HG03439 (cell line): ENCODE data around the gene TBC1D5.
"Not testable (repeated sequence)": the region's sequence is repeated elsewhere in the genome, so short reads cannot be mapped to it uniquely, and the experiment has no call there.

Experiments used
- ATAC-seq: cut with Tn5 transposase; IDR thresholded peaks from one replicate; pipeline ENCODE4 v1.9.1; 2021; ENCODE audit warnings: mild to moderate bottlenecking, moderate library complexity; ENCODE audit not compliant: unreplicated experiment

The TBC1D5 gene, protein sequence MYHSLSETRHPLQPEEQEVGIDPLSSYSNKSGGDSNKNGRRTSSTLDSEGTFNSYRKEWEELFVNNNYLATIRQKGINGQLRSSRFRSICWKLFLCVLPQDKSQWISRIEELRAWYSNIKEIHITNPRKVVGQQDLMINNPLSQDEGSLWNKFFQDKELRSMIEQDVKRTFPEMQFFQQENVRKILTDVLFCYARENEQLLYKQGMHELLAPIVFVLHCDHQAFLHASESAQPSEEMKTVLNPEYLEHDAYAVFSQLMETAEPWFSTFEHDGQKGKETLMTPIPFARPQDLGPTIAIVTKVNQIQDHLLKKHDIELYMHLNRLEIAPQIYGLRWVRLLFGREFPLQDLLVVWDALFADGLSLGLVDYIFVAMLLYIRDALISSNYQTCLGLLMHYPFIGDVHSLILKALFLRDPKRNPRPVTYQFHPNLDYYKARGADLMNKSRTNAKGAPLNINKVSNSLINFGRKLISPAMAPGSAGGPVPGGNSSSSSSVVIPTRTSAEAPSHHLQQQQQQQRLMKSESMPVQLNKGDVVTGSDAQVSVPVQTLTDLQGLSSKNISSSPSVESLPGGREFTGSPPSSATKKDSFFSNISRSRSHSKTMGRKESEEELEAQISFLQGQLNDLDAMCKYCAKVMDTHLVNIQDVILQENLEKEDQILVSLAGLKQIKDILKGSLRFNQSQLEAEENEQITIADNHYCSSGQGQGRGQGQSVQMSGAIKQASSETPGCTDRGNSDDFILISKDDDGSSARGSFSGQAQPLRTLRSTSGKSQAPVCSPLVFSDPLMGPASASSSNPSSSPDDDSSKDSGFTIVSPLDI

DNA sequence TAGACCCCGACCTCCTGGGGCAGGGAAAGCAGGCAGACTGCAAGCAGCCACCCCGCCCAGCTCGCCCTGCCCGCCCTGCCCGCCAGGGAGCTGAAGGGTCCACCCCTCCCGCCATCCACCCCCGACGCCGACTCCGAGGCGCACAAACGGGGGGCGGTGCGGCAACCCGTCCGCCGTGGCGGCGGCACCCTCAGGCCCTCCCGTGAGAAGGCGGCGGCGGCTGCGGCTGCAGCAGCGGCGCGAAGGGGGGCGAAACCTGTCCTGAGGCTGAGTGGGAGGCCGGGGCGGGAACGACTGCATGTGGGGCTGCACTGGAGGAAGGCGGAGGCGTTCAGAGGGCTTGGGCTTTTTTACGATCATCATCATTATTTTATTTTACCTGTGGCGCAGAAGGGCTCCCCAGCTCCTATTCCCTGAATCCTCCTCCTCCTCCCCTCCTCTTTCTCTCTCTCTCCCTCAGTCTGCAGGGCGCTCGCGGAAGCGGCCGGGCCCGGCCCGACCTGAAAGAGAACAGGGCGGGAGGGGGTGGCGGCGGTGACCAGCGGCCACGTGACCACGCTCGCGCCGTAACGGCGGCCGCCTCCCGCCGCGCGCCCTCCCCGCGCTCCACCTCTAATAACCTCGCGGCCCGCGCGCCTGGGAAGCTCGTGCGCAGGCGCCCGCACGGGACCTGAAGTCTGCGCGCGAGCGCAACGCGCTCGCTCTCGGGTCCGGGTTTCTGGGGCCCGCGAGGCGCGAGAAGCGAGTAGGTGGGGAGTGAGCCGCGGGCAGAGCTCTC, at the start of gene TBC1D5:
Gene TBC1D5, minus strand, starts transcription at position 530 of the 778 bp plus-strand sequence. CDS start 234,061 bp downstream, outside the sequence.
- ATAC-seq = peak; percentile 74

DNA sequence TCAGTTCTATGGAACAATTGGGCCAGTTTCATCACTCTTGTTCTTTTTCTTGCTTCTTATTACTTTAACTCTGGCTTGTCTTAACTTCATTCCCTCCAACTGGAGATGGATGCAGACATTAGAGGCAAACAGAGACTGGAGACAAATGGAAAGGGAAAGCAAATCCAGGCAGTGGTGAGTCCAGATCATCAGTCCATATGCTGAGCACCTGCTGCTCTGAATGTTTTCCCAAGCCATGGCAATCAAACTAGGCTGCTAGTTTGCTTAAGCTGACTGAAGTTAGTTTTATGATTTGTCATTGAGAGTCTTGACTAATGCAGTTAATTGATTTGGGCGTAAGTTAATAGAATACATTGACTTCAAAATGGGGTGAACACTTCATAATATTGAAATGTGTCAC, 41.0 kb upstream of the TBC1D5 start:
- no peak for ATAC-seq

DNA sequence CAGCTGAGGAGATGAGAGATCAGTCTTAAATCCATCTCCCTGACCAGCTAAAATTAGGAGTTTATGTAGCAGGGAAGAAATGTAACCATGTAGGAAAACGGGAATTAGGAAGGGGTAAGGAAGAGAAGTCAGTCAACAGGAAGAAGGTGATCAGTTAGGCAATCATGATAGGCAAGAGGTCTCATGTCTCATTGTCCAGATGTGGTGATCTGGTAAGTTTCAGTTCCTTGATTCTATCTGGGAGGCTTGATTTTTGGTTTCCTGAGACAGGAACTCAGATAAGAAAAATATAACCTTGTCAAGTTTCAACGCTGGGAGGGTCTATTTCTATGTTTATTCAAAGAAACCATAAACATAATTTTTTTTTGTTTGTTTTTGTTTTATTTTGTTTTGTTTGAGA, 40.3 kb upstream of the TBC1D5 start:
- no peak for ATAC-seq

DNA sequence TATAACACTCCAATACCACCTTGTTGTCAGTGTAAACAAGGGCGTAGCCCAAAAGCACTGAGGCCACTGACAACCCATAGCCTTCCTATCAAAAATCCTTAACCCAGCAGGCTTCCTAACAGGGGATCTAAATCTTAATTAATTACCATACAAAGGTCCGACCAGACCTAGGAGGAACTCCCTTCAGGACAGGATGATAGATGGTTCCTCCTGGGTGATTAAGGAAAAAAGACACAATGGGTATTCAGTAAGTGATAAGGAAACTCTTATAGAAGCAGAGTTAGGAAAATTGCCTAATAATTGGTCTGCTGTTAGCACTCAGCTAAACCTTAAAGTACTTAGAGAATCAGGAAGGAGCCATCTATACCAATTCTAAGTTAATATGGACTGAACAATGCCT, 37.9 kb upstream of the TBC1D5 start:
- ATAC-seq = not testable (repeated sequence)

DNA sequence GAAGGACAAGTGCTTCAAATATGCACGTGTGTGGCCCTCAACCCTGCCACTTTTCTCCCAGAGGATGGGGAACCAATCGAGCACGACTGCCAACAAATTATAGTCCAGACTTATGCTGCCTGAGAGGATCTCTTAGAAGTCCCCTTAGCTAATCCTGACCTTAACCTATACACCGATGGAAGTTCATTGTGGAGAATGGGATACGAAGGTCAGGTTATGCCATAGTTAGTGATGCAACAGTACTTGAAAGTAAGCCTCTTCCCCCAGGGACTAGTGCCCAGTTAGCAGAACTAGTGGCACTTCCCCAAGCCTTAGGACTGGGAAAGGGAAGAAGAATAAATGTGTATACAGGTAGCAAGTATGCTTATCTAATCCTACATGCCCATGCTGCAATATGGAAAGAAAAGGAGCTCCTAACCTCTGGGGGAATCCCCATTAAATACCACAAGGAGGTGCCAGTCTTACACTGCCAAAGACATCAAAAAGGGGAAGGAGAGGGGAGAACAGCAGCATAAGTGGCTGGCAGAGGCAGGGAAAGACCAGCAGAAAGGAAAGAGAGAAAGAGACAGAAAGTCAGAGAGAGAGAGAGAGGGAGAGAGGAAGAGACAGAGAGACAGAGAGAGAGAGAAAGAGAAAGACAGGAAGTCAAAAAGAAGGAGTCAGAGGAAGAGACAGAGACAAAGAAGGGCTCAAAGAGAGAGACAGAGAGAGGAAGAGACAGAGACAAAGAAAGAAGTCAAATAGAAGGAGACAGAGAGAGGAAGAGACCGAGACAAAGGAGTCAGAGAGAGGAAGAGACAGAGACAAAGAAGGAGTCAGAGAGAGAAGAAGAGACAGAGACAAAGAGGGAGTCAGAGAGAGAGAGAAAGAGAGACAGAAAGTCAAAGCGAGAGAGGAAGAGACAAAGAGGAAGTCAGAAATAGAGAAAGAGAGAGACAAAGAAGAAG, 37.1 kb upstream of the TBC1D5 start:
- not testable (repeated sequence) for ATAC-seq

DNA sequence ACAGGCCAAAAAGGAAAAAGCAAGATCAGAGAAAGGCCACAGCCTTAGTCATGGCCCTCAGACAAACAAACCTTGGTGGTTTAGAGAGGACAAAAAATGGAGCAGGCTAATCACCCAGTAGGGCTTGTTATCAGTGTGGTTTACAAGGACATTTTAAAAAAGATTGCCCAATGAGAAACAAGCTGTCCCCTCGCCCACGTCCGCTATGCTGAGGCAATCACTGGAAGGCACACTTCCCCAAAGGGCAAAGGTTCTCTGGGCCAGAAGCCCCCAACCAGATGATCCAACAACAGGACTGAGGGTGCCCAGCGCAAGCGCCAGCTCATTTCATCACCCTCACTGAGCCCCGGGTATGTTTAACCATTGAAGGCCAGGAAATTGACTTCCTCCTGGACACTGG, 34.9 kb upstream of the TBC1D5 start:
- ATAC-seq = not testable (repeated sequence)

DNA sequence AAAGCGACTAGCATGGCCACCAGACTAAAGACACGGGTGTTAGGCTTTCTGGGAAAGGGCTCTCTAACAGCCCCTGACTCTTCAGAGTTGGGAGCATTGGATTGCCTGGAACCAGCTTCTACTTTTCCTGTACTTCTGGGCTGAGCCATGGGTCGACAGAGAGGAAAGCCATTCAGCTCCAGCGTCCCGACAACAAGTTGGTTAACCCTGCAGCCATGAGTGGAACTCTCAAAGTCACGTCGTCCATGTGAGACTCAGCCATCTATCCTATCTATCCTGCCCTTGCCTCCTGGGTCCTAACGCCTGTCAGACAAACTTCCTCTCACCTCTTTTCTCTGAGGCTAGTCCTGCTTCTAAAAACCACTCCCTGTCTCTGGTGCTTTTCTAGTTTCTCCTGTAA, 32.6 kb upstream of the TBC1D5 start:
- ATAC-seq = no peak

DNA sequence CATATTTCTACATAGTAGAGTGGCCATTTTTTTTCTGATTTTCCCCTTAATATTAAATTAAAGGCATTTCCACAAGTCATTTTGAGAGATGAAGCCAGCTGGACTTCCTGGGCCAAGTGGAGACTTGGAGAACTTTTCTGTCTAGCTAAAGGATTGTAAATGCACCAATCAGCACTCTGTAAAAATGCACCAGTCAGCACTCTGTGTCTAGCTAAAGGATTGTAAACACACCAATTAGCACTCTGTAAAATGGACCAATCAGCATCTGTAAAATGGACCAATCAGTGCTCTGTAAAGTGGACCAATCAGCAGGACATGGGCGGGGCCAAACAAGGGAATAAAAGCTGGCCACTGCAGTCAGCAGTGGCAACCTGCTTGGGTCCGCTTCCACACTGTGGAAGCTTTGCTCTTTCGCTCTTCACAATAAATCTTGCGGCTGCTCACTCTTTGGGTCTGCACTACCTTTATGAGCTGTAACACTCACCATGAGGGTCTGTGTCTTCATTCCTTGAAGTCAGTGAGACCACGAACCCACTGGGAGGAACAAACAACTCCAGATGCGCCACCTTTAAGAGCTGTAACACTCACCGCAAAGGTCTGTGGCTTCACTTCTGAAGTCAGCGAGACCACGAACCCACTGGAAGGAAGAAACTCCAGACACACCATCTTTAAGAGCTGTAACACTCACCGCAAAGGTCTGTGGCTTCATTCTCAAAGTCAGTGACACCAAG, 31.9 kb upstream of the TBC1D5 start:
- not testable (repeated sequence) for ATAC-seq

DNA sequence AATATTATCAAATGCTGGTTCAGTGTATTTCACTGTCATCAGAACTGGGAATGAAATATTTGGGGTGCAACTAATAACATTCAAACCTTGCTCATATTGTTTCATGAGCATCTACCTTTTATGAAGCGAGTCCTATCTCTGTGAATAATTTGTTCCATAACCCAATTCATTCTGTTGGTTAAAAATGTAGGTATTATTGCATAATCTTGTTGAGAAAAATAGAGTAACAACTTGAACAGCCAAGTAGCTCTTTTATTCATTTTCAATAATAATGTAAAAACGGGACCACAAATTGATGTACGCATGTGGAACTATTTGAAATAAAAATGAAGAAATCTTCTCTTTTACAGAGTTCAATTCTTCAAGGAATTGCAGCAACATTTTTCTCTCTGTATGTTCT, 30.1 kb upstream of the TBC1D5 start:
- no peak for ATAC-seq

DNA sequence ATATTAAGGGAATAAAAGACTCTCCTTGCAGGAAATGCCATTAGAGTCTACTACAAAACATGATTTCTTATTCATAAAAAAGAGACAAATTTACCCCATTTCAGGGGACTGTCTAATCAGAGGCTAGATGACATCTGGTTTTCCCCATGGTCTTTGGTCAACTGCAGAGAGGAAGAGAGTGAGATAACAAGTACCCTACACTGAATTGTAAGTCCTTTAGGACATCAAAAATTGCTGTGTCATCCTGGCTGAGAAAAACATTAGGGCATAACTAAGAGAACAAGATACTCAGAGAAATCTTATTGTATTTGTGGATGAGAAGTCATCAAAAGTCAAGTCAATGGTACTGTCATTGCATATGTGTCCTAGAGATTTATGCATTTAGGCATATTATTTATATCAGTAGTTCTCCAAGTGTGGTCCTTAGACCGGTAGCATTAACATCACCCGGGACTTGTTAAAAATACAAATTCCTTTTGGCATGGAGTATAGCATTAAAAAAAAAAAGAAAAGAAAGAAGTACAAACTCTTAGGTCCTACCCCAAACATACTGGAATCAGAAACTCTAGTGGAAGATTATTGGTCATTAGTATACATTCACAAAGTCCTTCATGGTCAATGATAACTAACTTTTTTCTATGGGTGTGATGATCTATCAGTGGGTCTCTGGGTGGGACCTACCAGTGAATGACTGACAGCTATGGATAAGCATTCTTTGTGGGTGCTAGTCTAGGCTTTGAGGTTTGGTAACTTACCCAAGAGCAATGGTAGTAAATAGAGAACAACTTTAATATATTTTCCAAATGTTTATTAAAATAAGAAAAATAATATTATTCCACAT, 29.0 kb upstream of the TBC1D5 start:
- ATAC-seq = no peak

DNA sequence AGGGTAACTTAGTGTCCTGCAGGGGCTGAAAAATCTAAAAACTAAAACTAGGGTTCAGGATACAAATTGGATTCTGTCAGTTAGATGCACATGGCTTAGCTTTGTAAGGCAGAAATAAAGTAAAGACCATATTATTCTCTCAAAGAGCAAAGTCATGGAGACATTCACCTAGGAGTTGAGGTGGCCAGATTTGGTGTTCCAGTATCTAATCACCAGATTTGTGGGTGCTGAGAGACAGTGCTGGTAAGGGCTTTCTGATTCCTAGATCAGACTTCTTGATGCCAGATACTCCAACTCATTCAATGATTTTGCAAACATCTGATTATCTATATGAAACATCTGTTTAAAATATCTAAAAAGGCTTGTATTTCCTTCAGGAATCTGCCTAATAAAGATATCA, 28.3 kb upstream of the TBC1D5 start:
- ATAC-seq = no peak

DNA sequence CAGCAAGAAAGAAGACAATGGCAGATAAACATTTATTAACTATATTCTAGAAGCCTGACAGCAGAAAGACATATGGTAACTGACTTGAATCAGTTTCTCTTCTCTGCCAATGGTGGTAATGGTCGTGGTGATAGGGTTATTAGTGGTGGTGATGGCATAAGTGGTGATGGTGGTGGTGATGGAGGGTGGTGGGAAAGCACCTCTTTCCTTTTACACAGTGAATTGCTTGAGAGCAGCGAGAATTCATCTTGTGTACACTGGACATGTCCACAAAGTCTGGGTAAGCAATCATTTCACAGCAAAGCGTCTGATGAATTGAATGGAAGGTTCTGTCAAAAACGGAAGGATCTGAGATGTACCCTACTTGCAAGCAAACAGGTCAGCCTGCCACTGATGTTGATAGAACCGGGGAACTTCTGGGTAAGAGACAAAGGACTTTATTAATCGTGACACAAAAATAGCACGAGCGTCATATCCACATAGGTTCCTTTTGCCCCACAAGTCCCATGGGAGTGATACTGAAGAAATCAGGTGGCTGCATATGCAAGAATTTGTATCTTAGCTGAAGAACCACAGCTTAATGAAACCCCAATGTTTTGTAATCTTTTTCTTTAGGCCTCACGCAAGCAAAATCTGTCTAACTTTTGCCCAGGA, 23.5 kb upstream of the TBC1D5 start:
- peak; percentile 82 for ATAC-seq

DNA sequence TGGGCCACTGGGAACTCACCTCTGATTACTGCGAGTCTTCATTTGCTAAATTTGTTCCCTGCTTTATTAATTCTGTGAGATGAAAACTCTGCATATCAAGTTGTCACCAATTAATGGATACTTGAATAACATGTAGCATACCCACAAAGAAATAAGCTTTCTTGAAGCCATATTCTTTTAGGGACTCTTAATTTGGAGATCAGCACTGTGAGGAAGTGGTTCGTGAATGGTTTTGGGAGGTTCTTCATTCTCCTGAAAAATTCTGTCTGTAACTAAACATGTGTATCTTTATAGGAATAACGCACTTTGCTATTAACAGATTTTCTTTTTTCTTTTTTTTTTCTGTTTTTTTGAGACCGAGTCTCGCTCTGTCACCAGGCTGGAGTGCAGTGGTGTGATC, 19.1 kb upstream of the TBC1D5 start:
- ATAC-seq = no peak

DNA sequence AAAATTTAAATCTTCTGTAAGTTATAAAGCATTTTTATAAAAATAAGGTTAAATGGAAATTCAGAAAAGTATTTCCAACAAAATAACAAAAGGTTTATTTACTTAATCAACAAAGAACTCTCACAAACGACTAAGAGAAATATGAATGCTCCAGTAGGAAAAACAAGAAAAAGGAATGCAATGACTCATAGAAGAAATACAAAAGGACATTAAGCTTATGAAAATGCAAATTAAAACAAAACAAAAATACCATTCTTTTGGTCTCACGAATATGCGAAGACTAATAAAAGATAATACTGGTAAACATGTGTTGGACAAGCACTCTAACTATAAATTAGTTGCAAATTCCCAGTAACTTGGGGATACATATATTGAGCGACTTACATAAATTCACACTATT, 17.5 kb upstream of the TBC1D5 start:
- ATAC-seq = no peak

DNA sequence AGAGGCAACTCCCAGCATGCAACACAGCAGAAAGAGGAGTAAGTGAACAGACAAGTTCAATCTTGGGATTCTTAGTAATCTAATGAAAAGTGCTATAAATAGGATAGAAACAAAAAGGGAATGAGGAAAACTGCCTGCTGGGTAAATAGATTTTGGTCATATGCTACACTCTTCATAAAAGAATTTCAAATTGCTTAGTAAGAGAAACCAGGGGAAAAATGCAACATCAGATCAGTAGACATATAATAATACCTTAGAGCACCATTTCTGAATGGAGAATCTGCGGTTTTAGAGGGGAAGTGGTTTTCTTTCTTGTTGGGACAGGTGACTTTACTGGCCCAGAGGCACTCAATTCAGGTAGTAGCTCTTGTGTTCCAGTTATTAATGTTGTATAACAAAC, 13.4 kb upstream of the TBC1D5 start:
- ATAC-seq = no peak

DNA sequence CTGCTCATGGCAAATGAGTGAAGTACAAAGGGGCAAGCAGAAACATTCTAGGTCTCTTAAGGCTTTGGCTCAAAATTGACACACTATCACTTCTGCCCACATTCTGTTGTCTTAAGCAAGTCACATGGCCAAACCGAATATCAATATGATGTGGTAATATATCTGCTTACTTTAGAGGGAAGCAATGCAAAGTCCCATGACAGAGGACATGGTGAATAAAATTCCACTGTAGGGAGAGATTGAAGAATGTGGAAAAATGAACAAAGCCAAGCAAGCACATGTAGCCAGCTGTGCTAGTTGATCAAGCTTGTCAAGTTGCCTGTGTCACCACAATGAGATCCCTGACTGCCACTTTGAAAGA, 11.2 kb upstream of the TBC1D5 start:
- ATAC-seq = no peak

DNA sequence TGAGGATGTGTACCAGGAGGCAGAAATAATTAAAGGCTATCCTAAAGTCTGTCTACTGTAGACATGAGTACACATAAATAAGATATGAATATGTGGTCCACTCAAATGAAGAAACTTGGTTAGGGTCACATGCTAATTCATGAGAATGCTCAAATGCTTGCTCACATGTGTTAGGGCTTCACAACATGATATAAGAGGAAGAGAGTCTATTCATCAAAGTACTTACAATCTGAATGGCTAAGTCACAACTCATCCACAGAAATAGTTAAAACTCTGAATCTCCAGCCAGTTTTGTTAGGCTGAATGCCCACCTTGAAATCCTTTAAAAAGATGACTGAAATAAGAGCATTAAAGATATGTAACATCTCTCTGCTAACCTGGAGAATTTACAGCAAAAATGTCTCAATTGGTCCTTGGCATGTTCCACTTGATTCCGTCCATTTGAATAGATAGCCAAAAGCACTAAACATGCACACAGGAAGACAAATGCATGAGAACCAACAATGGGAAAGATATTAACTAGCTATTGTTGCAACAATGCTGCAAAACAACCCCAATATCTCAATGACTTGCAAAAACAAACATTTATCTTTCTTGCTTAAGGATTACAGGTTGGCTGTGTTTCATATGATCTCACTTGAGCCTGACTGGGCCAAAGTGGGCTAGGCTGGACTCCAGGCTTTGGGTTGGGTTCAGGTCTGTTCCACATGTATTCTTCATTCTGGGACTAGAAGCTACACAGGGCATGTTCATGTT, 10.6 kb upstream of the TBC1D5 start:
- ATAC-seq = no peak

DNA sequence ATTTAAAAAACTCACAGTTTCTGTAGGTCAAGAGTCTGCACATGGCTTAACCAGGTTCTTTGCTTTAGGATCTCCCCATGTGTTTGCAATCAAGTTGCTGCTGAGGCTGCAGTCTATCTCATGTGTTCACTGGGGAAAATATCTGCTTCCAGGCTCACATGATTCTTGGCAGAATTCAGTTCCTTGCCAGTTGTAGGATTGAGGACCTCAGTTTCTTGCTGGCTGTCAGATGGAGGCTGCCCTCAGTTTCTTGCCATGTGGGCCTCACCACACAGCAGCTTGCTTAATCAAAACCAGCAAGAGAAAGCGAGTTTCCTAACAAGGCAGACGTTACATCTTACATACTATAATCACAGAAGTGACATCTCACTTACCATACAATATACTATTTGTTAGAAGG, 10.0 kb upstream of the TBC1D5 start:
- ATAC-seq = no peak
